Naive B cell (primary cell): ENCODE results near the gene TEX44. TPM values are rescaled to one million over a fixed set of nuclear protein-coding genes. Genes with fewer than 3 reads are reported as not detected.

Experiments
- ATAC-seq, 2 donors: fragments of 150-1000 bp; cut with Tn5 transposase; 2 replicates each; pipeline ENCODE4 v1.10.0; 2021; ENCODE audit warnings: low read depth in 2 of 2, mild to moderate bottlenecking in 2 of 2, moderate library complexity in 2 of 2
- DNase-seq: peaks from one replicate; pipeline ENCODE4 v3.0.0; 2022
- H3K27ac Mint-ChIP-seq, 6 donors: one replicate each; pipeline ENCODE4 v1.8.0; 2020 to 2022; ENCODE audit warnings: mild to moderate bottlenecking in 6 of 6, mixed read lengths in 6 of 6, moderate library complexity in 5 of 6, inconsistent platforms in 2 of 6
- H3K27me3 Mint-ChIP-seq, 3 donors: one replicate each; pipeline ENCODE4 v1.8.0; 2021 to 2022; ENCODE audit warnings: mixed read lengths in 3 of 3, mild to moderate bottlenecking in 1 of 3
- H3K36me3 Mint-ChIP-seq, 2 donors: one replicate each; pipeline ENCODE4 v1.8.0; 2020 to 2022; ENCODE audit warnings: mixed read lengths in 2 of 2, inconsistent platforms in 1 of 2, mild to moderate bottlenecking in 1 of 2
- H3K4me1 Mint-ChIP-seq, 3 donors: one replicate each; pipeline ENCODE4 v1.8.0; 2020 to 2022; ENCODE audit warnings: mixed read lengths in 3 of 3, inconsistent platforms in 1 of 3, mild to moderate bottlenecking in 1 of 3, moderate library complexity in 1 of 3
- H3K4me3 Mint-ChIP-seq, 8 donors: one replicate each; pipeline ENCODE4 v1.8.0; 2020 to 2022; ENCODE audit warnings: mild to moderate bottlenecking in 8 of 8, mixed read lengths in 8 of 8, moderate library complexity in 8 of 8, inconsistent platforms in 2 of 8
- H3K9me3 Mint-ChIP-seq, 7 donors: one replicate each; pipeline ENCODE4 v1.8.0; 2020 to 2022; ENCODE audit warnings: mixed read lengths in 7 of 7, mild to moderate bottlenecking in 5 of 7, inconsistent platforms in 2 of 7, moderate library complexity in 1 of 7
- polyA plus RNA-seq, 6 donors: library from polyadenylated mRNA; unstranded; fragments of 300-500 nt; fragmentation: Illumina TruSeq; gene quantifications; one replicate each; pipeline ENCODE4 v1.2.3, GENCODE V29; 2021; ENCODE audit warnings: low read depth in 6 of 6

The TEX44 gene
- polyA plus RNA-seq, 6 donors from 2014 or later = not detected

GRCh38 chr2:231640641-231641111 lies 48.0 kb downstream of the TEX44 start:
- peaks cover 15 to 20% (median 19%) of the 10 kb centered on the region in 3 donors for H3K4me1 Mint-ChIP-seq
- no peak for DNase-seq
- peak overlapping the region in 3 of 6 donors; percentile 10 to 70 (median 60) for H3K27ac Mint-ChIP-seq
- H3K4me3 Mint-ChIP-seq = peak overlapping the region in 1 of 8 donors; percentile 42
- no peaks in the 10 kb centered on the region for H3K27me3 Mint-ChIP-seq
- H3K9me3 Mint-ChIP-seq = peaks cover 0 to 4% (median 0%) of the 10 kb centered on the region in 7 donors
- H3K36me3 Mint-ChIP-seq = no peaks in the 10 kb centered on the region
- peak in 1 of 2 donors; percentile 29 for ATAC-seq

- no peaks in the 10 kb centered on the region for H3K27me3 Mint-ChIP-seq
- peak overlapping the region in 5 of 6 donors; percentile 38 to 80 (median 69) for H3K27ac Mint-ChIP-seq
- peak; percentile 73 to 82 for ATAC-seq
- peaks cover 15 to 20% (median 19%) of the 10 kb centered on the region in 3 donors for H3K4me1 Mint-ChIP-seq
- peak; percentile 33 for DNase-seq
- H3K4me3 Mint-ChIP-seq = peak overlapping the region; percentile 72 to 91 (median 82)
- H3K36me3 Mint-ChIP-seq = no peaks in the 10 kb centered on the region
- peaks cover 0 to 4% (median 0%) of the 10 kb centered on the region in 7 donors for H3K9me3 Mint-ChIP-seq
Observed at GRCh38 chr2:231642631-231643494, 50.2 kb downstream of the TEX44 start.

- no peaks in the 10 kb centered on the region for H3K36me3 Mint-ChIP-seq
- DNase-seq = no peak
Observed at GRCh38 chr2:231643495-231643888, 50.8 kb downstream of the TEX44 start.

More at GRCh38 chr2:231643495-231643888, 50.8 kb downstream of the TEX44 start:
- no peak for ATAC-seq
- Mint-ChIP-seq H3K4me3 (peak overlapping the region; percentile 72 to 91 (median 82)), H3K9me3 (peaks cover 0 to 4% (median 0%) of the 10 kb centered on the region in 7 donors), H3K27ac (peak overlapping the region in 4 of 6 donors; percentile 38 to 80 (median 64)), H3K27me3 (no peaks in the 10 kb centered on the region), H3K4me1 (peaks cover 16 to 22% (median 21%) of the 10 kb centered on the region in 3 donors)

Other genes starting within 250 kb of the TEX44 start
- gene B3GNT7, start 197.2 kb upstream of the TEX44 start, polyA plus RNA-seq = 1 to 10 TPM in 4 of 6 donors, under 1 TPM in 2; 0.35 to 2.3 (median 1.2) TPM
- 100 to 1,000 TPM; 176 to 589 (median 428) TPM for gene NCL, start 128.4 kb upstream of the TEX44 start, polyA plus RNA-seq
- gene NMUR1, start 62.4 kb upstream of the TEX44 start, polyA plus RNA-seq = under 1 TPM in 1 of 6 donors, not detected in 5; 0.19 TPM
- gene PTMA, start 115.7 kb downstream of the TEX44 start, polyA plus RNA-seq = 1,000 to 10,000 TPM; 1,295 to 2,538 (median 2,137) TPM
- 100 to 1,000 TPM in 1 of 6 donors, 10 to 100 TPM in 5; 63.0 to 129 (median 70.4) TPM for gene PDE6D, start 188.4 kb downstream of the TEX44 start, polyA plus RNA-seq
- gene COPS7B, start 193.6 kb downstream of the TEX44 start, polyA plus RNA-seq = 10 to 100 TPM; 26.0 to 36.1 (median 32.7) TPM